A549 (cell line): ENCODE data around the gene SLC28A1. TPM values are rescaled to one million over a fixed set of nuclear protein-coding genes. Genes with fewer than 3 reads are reported as not detected.

Experiments used
- ATAC-seq, 2 experiments: fragments of 200-7000 bp in 1 of 2; fragments of >200 bp in 1 of 2; cut with Nextera tagmentation in 1 of 2; cut with Tn5 transposase in 1 of 2; 3 replicates each; pipeline versions ENCODE4 v1.8.0 to v1.9.1; 2018 to 2020; ENCODE audit warnings: mild to moderate bottlenecking in 1 of 2, moderate library complexity in 1 of 2
- CTCF ChIA-PET: fragments of 300-600 bp; sonication (Branson Sonifier 250); formaldehyde crosslinking; extraction: SDS; loops from one replicate; lab custom pipeline; 2021; ENCODE audit warnings: antibody characterized with exemption, inconsistent platforms; lab: Yijun Ruan, JAX
- POLR2A ChIA-PET: fragments of 350-600 bp; formaldehyde crosslinking; extraction: SDS; loops from one replicate; lab custom pipeline; 2021; ENCODE audit warnings: antibody characterized with exemption, inconsistent platforms; lab: Yijun Ruan, JAX
- DNase-seq, 2 experiments: peaks; one replicate each; pipeline versions ENCODE4 v3.0.0 to v3.0.0-alpha.2; 2011 to 2016; ENCODE audit warnings: low read depth in 1 of 2, low spot score in 1 of 2
- FAIRE-seq: peaks from 2 replicates; lab custom pipeline; 2011; peaks lifted over from hg19 to GRCh38; lab: Jason Lieb, UNC
- H3K27ac ChIP-seq, 2 experiments: fragments of >200 bp; sonication (Bioruptor Twin); formaldehyde crosslinking; 3 replicates each; pipeline ENCODE4 v1.5.1; 2016 to 2017
- H3K4me1 ChIP-seq: fragments of >200 bp; sonication (Bioruptor Twin); formaldehyde crosslinking; 3 replicates; pipeline ENCODE4 v1.6.1; 2016
- H3K4me2 ChIP-seq: fragments of >200 bp; sonication (Bioruptor Twin); formaldehyde crosslinking; 3 replicates; pipeline ENCODE4 v1.6.1; 2016
- H3K4me3 ChIP-seq: fragments of >200 bp; sonication (Bioruptor Twin); formaldehyde crosslinking; 3 replicates; pipeline ENCODE4 v1.5.1; 2016
- H3K9me3 ChIP-seq: fragments of >200 bp; sonication (Bioruptor Twin); formaldehyde crosslinking; 3 replicates; pipeline ENCODE4 v1.6.1; 2016
- ATOH8 ChIP-seq: fragments of 250-450 bp; sonication (Bioruptor Pico); IDR thresholded peaks from 2 replicates; pipeline ENCODE4 v1.5.0; 2020; ENCODE audit warnings: low read depth, mild to moderate bottlenecking, moderate library complexity
- CTCF ChIP-seq: fragments of >200 bp; sonication (Bioruptor Twin); formaldehyde crosslinking; IDR thresholded peaks from 3 replicates; pipeline ENCODE4 v1.5.1; 2016
- EP300 ChIP-seq, 2 experiments: fragments of >200 bp; sonication (Bioruptor Twin); formaldehyde crosslinking; IDR thresholded peaks; 2 replicates in 1 of 2; 3 replicates in 1 of 2; pipeline ENCODE4 v1.6.1; 2016 to 2017
- ESRRA ChIP-seq: fragments of 150-350 bp; IDR thresholded peaks from 2 replicates; pipeline ENCODE4 v1.6.1; 2014; ENCODE audit warnings: mild to moderate bottlenecking, low read length, borderline replicate concordance
- FOSL2 ChIP-seq, 2 experiments: fragments of 450-650 bp in 1 of 2; fragments of >200 bp in 1 of 2; sonication (Bioruptor Twin) in 1 of 2; formaldehyde crosslinking; IDR thresholded peaks; 2 replicates each; pipeline versions ENCODE4 v1.5.0 to v1.6.1; 2016 to 2020; ENCODE audit warnings: mild to moderate bottlenecking in 1 of 2, moderate library complexity in 1 of 2
- HOXA7 ChIP-seq: fragments of 250-450 bp; sonication (Bioruptor Pico); IDR thresholded peaks from 2 replicates; pipeline ENCODE4 v1.5.0; 2020; ENCODE audit warnings: mild to moderate bottlenecking, moderate library complexity
- HOXB13 ChIP-seq: fragments of 250-450 bp; sonication (Bioruptor Pico); IDR thresholded peaks from 2 replicates; pipeline ENCODE4 v1.5.0; 2020; ENCODE audit warnings: low read depth, mild to moderate bottlenecking, moderate library complexity
- HOXB5 ChIP-seq: fragments of 250-450 bp; sonication (Bioruptor Pico); IDR thresholded peaks from 2 replicates; pipeline ENCODE4 v1.5.0; 2020; ENCODE audit warnings: mild to moderate bottlenecking, moderate library complexity
- JUNB ChIP-seq: fragments of >200 bp; sonication (Bioruptor Twin); formaldehyde crosslinking; IDR thresholded peaks from 2 replicates; pipeline ENCODE4 v1.6.1; 2016
- MAFK ChIP-seq: fragments of 450-650 bp; IDR thresholded peaks from 2 replicates; pipeline ENCODE4 v1.6.1; 2014; ENCODE audit not compliant: partially characterized antibody
- NFE2L2 ChIP-seq: fragments of 150-350 bp; conservative IDR thresholded peaks from 2 replicates; pipeline ENCODE4 v1.6.1; 2014; ENCODE audit warnings: low read length
- PBX3 ChIP-seq: IDR thresholded peaks from 2 replicates; pipeline ENCODE4 v1.6.1; 2012
- RAD21 ChIP-seq, 2 experiments: fragments of >200 bp in 1 of 2; sonication (Bioruptor Twin) in 1 of 2; formaldehyde crosslinking in 1 of 2; IDR thresholded peaks in 1 of 2; conservative IDR thresholded peaks in 1 of 2; 2 replicates in 1 of 2; 3 replicates in 1 of 2; pipeline ENCODE4 v1.6.1; 2012 to 2018; ENCODE audit warnings: inconsistent platforms in 1 of 2
- SMC3 ChIP-seq: fragments of >200 bp; sonication (Bioruptor Twin); formaldehyde crosslinking; IDR thresholded peaks from 3 replicates; pipeline ENCODE4 v1.6.1; 2018; ENCODE audit warnings: inconsistent platforms
- ZNF302 ChIP-seq: fragments of 250-450 bp; sonication (Bioruptor Pico); IDR thresholded peaks from 2 replicates; pipeline ENCODE4 v1.9.0; 2021; ENCODE audit warnings: inconsistent platforms, mild to moderate bottlenecking, moderate library complexity
- WGBS: methylation state at CpG from one replicate; pipeline ENCODE4 v1.1.6; 2017; ENCODE audit errors: missing lambda C conversion rate; 5-methylcytosine and 5-hydroxymethylcytosine counted together
- polyA plus RNA-seq, 4 experiments: library from polyadenylated mRNA; depleted of rRNA in 3 of 4; stranded (reverse); fragments of >200 nt; fragmentation: RNase III in 1 of 4; extraction: RNeasy Plus Mini Kit Qiagen cat#74134 plus additional on column Dnase treatment in 1 of 4; gene quantifications; 2 replicates in 3 of 4; 3 replicates in 1 of 4; pipeline ENCODE4 v1.2.3, GENCODE V29; 2011 to 2017
- TF ChIP-seq, protein P1 (sequence below): fragments of >200 bp; sonication (Bioruptor Twin); formaldehyde crosslinking; IDR thresholded peaks from 2 replicates; pipeline ENCODE4 v1.6.1; 2016
- TF ChIP-seq, protein P2 (sequence below): fragments of 200-600 bp; sonication (generic); IDR thresholded peaks from 2 replicates; pipeline ENCODE4 v1.6.1; 2016; ENCODE audit warnings: antibody characterized with exemption, mild to moderate bottlenecking, moderate library complexity
- TF ChIP-seq, protein P3 (sequence below): IDR thresholded peaks from 2 replicates; pipeline ENCODE4 v1.6.1; 2012

The SLC28A1 gene
- polyA plus RNA-seq, 2 of the 4 experiments (the other 2 are of a cell fraction): 0.06 to 0.13 TPM

GRCh38 chr15:84863565-84864443, 20.7 kb upstream of the SLC28A1 start:
- ATAC-seq (peak in 1 of 2 experiments; percentile 49; a peak in 2 of 6 replicates), FAIRE-seq (no peak), DNase-seq (peak in 1 of 2 experiments; percentile 28)
- Histone ChIP-seq H3K9me3 (no peaks in the 10 kb centered on the region), H3K4me1 (peaks cover 12% of the 10 kb centered on the region; the same call in 2 of the 3 replicates), H3K4me2 (no peak overlapping the region), H3K4me3 (no peak overlapping the region), H3K27ac (peak overlapping the region in 1 of 2 experiments; percentile 19; a peak in 1 of 6 replicates)
- ChIA-PET CTCF (interaction anchor here (0.9 to 3.8 kb wide), 18 partner anchors 9 to 305 kb away, joined by 3 to 19 read pairs (median 4); no protein-coding TSS in a partner anchor), POLR2A (no interaction called here)
- WGBS: 83% methylated on average over 13 of the region's 13 CpGs
- TF ChIP-seq JUNB: no peak
- peak; percentile 37 to 50; a peak in 4 of 5 replicates for TF ChIP-seq RAD21 (conservative IDR thresholded peaks at IDR 0.05 in 1 of 2, IDR thresholded peaks at IDR 0.05 in 1 of 2)
- TF ChIP-seq MAFK: peak; percentile 57
- peak; percentile 25; the same call in 2 of the 3 replicates for TF ChIP-seq CTCF

GRCh38 chr15:84864444-84864795, 20.0 kb upstream of the SLC28A1 start:
- TF ChIP-seq HOXB13 (CRISPR knock-in tag) (no peak), FOSL2 (IDR thresholded peaks at IDR 0.05) (no peak), FOSL2 (CRISPR knock-in tag; IDR thresholded peaks at IDR 0.05) (no peak), ATOH8 (CRISPR knock-in tag) (no peak), NFE2L2 (no peak), SMC3 (no peak), MAFK (no peak), HOXA7 (CRISPR knock-in tag) (no peak), PBX3 (no peak), ESRRA (no peak), ZNF302 (no peak), HOXB5 (no peak), EP300 (IDR thresholded peaks at IDR 0.05) (no peak)
- TF ChIP-seq, protein P1, sequence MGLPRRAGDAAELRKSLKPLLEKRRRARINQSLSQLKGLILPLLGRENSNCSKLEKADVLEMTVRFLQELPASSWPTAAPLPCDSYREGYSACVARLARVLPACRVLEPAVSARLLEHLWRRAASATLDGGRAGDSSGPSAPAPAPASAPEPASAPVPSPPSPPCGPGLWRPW: no peak
- TF ChIP-seq, protein P2, sequence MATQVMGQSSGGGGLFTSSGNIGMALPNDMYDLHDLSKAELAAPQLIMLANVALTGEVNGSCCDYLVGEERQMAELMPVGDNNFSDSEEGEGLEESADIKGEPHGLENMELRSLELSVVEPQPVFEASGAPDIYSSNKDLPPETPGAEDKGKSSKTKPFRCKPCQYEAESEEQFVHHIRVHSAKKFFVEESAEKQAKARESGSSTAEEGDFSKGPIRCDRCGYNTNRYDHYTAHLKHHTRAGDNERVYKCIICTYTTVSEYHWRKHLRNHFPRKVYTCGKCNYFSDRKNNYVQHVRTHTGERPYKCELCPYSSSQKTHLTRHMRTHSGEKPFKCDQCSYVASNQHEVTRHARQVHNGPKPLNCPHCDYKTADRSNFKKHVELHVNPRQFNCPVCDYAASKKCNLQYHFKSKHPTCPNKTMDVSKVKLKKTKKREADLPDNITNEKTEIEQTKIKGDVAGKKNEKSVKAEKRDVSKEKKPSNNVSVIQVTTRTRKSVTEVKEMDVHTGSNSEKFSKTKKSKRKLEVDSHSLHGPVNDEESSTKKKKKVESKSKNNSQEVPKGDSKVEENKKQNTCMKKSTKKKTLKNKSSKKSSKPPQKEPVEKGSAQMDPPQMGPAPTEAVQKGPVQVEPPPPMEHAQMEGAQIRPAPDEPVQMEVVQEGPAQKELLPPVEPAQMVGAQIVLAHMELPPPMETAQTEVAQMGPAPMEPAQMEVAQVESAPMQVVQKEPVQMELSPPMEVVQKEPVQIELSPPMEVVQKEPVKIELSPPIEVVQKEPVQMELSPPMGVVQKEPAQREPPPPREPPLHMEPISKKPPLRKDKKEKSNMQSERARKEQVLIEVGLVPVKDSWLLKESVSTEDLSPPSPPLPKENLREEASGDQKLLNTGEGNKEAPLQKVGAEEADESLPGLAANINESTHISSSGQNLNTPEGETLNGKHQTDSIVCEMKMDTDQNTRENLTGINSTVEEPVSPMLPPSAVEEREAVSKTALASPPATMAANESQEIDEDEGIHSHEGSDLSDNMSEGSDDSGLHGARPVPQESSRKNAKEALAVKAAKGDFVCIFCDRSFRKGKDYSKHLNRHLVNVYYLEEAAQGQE: no peak
- TF ChIP-seq, protein P3, sequence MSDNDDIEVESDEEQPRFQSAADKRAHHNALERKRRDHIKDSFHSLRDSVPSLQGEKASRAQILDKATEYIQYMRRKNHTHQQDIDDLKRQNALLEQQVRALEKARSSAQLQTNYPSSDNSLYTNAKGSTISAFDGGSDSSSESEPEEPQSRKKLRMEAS: no peak
- WGBS: 84% methylated on average over 7 of the region's 7 CpGs
- H3K4me2 ChIP-seq: no peak overlapping the region
- peaks cover 12% of the 10 kb centered on the region; the same call in 2 of the 3 replicates for H3K4me1 ChIP-seq
- ChIA-PET POLR2A (no interaction called here), CTCF (interaction anchor here (0.9 to 3.8 kb wide), 15 partner anchors 8 to 304 kb away, joined by 3 to 19 read pairs (median 4); no protein-coding TSS in a partner anchor)
- H3K27ac ChIP-seq: no peak overlapping the region; a peak in 1 of 6 replicates
- FAIRE-seq: no peak
- H3K4me3 ChIP-seq: no peak overlapping the region
- H3K9me3 ChIP-seq: no peaks in the 10 kb centered on the region
- no peak for DNase-seq
- no peak for ATAC-seq
